HG03196 (cell line): ENCODE measurements around the gene UHMK1.
"Not testable (repeated sequence)": the region's sequence is repeated elsewhere in the genome, so short reads cannot be mapped to it uniquely, and the experiment has no call there.

Experiments
- ATAC-seq: cut with Tn5 transposase; IDR thresholded peaks from one replicate; pipeline ENCODE4 v1.9.1; 2021; ENCODE audit not compliant: unreplicated experiment

The UHMK1 gene, protein sequence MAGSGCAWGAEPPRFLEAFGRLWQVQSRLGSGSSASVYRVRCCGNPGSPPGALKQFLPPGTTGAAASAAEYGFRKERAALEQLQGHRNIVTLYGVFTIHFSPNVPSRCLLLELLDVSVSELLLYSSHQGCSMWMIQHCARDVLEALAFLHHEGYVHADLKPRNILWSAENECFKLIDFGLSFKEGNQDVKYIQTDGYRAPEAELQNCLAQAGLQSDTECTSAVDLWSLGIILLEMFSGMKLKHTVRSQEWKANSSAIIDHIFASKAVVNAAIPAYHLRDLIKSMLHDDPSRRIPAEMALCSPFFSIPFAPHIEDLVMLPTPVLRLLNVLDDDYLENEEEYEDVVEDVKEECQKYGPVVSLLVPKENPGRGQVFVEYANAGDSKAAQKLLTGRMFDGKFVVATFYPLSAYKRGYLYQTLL

DNA sequence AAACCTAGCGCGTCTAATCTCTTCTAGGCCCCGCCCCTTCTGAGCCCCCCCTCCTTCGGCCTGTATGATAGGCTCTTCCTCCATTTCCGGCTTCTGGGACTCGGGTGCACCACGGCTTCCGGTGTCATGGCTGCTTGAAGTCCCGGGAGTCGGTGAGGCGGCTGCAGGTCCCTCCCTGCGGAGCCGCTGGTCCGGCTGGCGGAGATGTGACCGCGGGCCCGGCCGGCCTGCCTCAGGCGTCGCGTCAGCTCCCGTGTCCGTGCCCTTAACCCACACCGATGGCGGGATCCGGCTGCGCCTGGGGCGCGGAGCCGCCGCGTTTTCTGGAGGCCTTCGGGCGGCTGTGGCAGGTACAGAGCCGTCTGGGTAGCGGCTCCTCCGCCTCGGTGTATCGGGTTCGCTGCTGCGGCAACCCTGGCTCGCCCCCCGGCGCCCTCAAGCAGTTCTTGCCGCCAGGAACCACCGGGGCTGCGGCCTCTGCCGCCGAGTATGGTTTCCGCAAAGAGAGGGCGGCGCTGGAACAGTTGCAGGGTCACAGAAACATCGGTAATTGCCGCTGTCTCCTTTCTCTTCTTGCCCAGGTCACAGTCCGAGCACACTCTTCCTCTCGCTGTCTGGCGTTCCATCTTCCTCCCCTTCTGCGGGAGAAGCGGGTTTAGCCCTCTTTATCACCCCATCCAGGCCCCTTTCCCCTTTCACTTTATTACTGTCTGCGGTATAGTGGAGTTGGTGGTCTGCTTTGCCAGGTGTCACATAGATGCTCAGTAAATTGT, at the start of gene UHMK1:
Gene UHMK1 (plus strand): TSS at position 96 of the 773 bp plus-strand sequence. CDS start 183 bp downstream, at position 279.
- ATAC-seq = peak; percentile 95

DNA sequence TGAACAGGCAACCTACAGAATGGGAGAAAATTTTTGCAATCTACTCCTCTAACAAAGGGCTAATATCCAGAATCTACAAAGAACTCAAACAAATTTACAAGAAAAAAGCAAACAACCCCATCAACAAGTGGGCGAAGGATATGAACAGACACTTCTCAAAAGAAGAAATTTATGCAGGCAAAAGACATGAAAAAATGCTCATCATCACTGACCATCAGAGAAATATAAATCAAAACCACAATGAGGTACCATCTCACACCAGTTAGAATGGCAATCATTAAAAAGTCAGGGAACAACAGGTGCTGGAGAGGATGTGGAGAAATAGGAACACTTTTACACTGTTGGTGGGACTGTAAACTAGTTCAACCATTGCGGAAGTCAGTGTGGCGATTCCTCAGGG, 43.3 kb upstream of the UHMK1 start:
- ATAC-seq = not testable (repeated sequence)

DNA sequence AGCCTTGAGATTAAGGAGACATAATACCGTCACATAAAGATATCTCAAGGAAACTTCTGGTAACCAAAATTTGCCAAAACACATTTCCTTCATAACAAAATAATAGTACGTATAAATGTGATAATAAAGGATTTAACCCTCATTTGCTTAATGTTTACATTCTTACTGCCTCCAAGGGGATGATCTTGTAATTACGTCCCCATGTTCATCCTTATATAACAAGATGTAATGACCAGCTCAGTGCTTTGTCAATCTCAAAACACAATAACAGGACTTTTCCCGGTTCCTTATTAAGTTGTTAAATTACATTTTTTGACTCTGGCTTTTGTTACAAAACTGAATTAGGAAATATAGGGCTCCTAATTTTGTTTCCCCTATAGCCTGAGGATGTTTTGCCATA, 41.3 kb upstream of the UHMK1 start:
- no peak for ATAC-seq

DNA sequence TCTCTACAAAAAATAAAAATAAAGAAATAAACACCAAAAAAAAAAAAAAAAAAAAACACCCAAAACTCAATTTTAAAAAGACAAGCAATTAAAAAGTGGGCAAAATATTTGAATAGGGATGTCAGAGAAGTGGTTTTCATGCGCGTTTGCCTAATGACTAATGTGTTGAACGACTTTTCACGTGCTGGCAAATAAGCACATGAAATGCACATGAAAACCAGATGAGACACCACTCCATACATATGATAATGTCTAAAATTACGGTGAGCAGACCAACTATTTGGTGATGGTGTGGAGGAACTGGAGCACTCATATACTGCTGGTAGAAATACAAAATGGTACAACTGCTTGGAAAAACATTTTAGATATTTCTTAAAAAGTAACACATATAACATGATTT, 39.4 kb upstream of the UHMK1 start:
- no peak for ATAC-seq

DNA sequence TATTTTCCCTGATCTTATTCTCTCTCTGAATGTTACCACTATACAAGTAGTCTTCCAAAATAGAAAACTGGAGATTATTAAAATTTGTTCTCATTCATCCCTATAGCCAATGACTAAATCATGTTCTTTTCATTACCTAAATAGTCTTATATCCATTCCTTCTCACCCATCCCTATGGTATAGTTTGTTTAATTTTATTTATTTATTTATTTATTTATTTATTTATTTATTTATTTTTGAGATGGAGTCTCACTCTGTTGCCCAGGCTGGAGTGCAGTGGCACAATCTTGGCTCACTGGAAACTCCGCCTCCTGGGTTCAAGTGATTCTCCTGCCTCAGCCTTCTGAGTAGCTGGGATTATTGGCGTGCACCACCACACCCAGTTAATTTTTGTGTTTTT, 35.2 kb upstream of the UHMK1 start:
- ATAC-seq = not testable (repeated sequence)

DNA sequence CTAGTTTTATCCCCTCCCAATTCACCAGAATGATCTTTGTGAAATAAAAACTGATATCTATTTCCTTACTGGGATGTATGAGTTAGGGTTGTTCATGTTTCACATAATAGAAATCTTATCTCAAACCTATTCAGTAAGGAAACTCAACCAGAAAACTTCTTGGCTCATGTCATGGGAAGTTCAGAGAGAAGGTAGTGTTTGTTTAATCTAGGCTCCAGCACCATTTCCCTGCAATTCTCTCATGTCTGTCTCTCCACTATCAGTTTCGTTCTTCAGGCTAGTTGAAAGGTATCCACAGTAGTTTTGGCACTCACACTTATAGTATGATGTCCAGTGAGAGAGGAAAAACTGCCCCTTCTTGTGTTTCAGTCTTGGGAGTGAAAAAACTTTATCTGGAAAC, 34.6 kb upstream of the UHMK1 start:
- ATAC-seq = no peak

DNA sequence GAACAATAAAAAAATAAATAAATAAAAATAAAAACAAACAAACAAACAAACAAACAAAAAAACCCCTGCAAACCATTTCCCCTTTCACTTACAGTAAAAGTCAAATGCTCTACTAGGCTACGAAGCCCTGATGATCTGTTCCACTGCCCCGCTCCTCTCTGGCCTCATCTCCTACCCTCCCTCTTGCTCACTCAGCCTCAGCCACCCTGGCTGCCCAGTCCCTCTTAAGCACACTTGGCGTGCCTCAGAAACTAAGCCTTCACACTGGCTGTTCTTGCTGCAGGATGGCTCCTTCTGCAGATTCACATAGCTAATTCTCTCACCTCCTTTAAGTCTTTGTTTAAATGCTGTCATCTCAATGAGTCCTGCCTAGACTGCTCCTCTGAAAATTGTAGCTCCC, 30.8 kb upstream of the UHMK1 start:
- ATAC-seq = no peak

DNA sequence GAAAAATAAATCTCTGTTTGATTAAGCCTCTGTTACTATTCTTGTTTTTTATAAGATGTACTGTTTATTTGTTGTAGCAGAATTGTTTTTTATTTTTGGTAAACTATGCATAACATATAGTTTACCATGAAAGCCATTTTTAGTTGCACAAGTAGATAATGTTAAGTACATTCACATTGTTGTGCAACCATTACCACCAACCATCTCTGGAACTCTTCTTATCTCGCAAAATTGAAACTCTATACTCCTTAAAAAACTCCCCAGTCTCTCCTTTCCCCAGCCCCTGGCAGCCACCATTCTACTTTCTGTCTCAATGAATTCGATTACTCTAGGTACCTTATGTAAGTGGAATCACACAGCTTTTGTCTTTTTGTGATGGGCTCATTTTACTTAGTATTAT, 27.4 kb upstream of the UHMK1 start:
- no peak for ATAC-seq

DNA sequence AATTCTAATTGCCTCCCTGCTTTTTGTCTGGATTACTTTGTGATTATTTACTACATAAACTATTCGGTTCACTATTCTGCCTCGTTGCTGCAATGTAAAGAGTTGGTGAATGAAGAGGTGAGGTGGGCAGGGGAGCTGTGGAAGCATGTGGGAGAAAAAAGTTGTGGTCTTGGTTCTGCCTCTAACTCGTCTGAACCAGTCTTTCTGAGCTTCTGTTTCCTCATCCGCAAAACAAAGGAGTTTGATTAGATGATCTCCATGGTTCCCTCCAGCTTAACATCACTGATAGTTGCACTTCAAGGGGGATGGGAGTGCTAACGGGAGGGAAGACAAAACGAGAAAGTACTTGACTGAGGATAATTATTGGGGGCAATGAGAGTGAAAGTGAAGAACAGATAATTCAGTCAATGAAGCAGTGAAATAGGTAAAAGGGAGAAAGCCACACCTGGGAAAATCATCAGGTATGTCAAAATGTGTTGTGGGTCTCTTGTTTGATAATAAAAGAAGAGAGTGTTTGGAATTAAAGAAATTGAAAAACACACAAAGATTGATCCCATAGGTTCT, 26.2 kb upstream of the UHMK1 start:
- ATAC-seq = no peak

DNA sequence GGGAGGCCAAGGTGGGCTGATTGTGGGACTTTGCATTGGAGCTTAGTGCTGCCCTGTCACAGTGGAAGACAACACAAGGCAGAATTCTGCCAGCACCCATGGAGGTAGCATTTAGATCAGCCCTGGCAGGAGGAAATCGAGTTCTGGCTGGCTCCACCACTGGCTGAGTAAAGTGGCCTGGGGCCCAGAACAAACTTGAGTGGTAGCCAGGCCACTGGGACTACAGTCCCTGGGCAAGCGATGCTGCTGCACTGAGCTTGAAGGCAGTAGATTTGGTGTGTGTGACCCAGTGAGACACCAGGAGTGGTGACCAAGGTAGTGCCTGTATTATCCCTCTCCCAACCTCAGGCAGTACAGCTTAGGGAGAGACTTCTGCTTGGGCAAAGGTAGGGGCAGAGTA, 22.5 kb upstream of the UHMK1 start:
- ATAC-seq = no peak

DNA sequence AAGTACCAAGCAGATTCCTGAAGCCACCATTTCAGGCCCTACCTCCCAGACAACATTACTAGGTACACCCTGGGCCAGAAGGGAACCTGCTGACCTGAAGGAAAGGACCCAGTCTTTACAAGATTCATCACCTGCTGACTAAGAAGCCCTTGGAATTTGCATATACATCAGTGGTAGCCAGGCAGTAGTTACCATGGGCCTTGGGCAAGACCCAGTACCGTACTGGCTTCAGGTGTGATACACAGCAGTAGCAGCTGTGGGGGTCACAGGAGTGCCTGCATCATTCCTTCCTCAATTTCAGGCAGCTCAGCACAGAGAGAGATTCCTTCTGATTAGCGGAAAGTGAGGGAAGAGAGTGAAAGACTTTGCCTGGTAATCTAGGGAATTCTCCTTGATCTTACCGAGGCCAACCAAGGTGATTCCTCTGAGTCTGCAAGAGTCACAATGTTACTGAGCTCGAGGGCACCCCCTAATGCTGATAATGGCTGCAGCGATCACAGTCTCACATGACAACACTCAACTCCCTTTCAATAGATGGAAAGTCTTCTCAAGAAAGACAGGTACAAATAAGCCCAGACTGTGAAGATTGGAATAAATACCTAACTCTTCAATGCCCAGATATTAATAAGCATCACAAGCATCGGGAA, 22.0 kb upstream of the UHMK1 start:
- no peak for ATAC-seq

DNA sequence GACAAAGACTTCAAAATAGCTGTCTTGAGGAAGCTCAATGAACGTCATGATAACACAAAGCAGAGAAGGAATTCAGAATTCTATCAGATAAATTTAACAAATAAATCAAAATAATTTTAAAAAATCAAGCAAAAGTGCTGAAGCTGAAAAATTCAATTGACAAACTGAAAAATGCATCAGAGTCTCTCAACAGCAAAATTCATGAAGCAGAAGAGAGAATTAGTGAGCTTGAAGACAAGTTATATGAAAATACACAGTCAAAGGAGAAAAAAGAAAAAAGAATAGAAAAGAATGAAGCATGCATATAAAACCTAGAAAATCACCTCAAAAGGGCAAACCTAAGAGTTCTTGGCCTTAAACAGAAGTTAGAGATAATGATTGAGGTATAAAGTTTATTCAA, 21.0 kb upstream of the UHMK1 start:
- ATAC-seq = no peak

DNA sequence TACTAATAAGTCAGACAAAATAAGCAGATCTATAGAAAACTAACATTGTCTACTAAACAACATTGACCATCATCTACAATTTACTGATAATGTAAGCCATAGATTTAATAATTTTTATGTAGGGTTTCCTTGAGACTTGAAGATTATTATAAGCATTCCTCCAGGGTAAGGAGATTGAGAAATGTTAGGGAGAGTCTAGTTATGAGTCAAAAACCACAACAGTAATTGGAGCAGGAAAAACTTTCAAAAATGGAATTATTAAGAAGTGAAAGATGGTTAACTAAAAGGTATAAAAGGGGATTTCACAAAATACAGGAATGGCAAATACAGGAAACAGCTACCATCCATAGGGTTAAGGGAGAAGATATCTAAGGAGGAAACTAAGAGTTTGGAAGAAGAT, 12.4 kb upstream of the UHMK1 start:
- no peak for ATAC-seq

DNA sequence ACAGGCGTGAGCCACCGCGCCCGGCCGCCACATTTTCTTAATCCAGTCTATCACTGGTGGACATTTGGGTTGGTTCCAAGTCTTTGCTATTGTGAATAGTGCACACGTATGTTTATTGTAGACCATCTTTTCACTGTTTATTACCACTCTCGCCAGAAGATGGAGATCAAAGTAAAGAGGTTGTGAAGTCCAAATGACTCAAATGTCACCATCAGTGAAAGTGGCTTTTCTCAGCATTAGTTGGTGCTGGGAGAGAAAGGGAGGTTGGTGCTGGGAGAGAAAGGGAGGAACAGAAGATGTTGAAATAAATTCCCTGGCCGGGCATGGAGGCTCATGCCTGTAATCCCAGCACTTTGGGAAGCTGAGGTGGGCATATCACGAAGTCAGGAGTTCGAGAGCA, 10.4 kb upstream of the UHMK1 start:
- ATAC-seq = no peak

DNA sequence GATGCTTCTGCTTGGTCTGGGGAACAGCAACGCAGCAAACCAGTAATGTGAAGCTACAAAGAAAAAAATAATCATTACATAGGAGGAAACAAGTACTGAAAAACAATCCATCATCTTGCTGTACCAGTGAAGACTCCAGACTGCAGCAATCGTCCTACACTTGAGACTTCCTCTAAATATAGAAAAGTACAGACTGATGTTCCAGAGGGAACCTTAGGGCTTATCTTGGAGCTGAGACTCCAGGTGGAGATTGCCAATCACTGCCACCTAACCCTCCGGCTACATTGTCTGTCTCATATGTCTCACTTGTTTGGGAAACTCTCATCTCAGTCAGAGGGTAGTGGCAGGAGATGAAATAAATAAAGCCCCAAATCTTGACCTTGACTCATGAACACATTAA, 9.4 kb upstream of the UHMK1 start:
- no peak for ATAC-seq

DNA sequence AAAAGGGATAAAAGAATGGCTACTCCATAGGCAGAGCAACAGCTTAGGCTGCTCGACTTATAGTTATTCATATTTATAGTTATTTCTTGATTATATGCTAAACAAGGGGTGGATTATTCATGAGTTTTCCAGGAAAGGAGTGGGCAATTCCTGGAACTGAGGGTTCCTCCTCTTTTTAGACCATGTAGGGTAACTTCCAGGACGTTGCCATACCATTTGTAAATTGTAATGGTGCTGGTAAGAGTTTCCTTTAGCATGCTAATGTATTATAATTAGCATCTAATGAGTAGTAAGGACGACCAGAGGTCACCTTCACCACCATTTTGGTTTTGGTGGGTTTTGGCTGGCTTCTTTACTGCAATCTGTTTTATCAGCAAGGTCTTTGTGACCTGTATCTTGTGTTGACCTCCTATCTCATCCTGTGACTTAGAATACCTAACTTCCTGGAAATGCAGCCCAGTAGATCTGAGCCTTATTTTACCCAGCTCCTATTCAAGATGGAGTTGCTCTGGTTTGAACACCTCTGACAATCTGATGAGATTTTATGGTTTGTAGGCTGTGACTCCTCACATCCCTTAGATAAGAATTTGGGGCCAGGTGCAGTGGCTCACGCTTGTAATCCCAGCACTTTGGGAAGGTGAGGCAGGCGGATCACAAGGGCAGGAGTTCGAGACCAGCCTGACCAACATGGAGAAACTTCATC, 1.9 kb upstream of the UHMK1 start:
- ATAC-seq = not testable (repeated sequence)

DNA sequence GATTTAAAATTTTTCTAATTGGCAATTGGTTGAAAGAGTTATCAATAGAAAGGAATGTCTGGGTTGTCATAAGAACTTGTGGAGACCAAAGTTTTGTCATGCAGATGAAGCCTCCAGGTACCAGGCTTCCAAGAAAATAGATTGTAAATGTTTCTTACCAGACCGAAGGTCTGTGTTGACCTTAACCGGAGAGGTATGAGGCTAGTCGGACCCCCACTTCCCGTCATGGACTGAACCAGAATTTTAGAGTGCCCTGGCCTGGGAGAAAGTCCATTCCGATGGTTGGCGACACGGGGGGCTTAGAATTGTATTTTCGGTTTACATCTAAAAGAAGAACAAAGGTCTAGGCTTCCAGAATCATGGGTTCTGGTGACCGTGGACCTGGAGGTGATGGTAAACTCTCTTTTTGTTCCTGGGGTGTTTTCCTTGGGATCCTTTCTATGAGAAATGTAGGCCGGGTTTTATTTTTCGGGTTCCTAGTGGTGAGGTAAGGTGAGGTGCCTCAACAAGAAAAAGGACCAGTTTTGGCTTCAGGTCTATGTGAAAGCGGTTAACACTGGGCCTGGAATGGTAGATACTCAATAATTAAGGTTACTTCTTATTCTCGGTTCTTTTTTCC, 405 bp upstream of the UHMK1 start:
- ATAC-seq = no peak

DNA sequence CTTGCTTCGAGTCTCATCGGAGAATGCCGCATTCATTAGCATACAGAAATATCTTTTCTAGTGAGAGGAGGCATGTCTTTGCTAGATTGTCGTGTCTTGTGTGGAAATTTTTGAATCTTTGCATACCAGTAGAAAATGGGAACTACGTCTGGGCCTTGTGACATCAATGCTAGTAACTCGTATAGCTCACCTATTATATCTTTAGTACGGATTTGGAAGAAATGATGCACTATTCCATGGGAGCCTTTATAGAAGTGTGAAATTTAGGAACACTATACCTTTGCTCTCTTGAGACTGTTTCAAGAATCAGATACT, 835 bp downstream of the UHMK1 start:
- ATAC-seq = peak; percentile 21

DNA sequence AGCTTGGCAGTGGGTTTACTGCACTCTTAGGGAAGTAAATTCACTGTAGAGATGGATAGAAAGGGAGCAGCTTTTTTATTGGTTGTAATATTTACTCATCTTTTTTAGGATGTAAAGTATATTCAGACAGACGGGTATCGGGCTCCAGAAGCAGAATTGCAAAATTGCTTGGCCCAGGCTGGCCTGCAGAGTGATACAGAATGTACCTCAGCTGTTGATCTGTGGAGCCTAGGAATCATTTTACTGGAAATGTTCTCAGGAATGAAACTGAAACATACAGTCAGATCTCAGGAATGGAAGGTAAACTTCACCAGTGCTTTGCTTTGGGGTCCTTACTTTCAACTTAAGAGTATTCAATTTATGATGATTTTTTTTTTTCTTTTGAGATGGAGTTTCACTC, 3.2 kb downstream of the UHMK1 start:
- ATAC-seq = no peak

DNA sequence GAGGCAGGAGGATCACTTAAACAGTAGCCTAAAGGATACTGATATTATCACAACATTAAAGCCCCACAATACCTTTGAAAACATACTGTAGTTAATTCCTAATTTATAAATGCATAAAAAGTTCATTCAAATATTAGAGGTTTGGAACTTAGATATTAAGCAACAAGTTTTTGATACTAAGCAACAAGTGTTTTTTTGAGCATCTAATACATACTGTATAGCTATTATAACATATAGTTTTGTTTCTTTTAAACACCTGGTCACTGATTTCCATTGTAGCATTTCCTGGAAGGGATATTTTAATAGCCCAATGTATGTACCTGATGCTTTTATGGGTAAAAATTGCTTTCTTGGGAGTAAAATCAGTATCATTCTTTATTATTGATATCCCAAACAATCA, 4.5 kb downstream of the UHMK1 start:
- no peak for ATAC-seq

DNA sequence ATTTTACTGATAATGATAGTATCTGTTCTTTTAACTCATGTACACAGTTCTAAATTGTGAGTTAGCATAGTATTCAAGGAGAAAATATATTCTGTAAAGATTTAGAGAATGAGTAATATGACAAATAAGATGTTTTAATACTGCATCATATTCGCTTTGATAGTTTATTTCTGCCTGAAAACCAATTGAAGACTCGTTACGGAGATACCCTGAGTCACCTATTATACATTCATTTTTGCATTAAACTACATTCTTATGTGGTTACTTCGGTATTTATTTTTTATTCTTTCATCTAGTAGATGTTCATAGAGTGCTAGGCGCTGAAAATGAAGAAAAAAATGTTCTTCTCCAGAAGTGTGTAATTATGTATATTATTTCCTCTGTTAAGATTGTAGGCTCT, 5.3 kb downstream of the UHMK1 start:
- ATAC-seq = no peak
